ENCODE data around the gene IL1R1.

Gene IL1R1

DNA sequence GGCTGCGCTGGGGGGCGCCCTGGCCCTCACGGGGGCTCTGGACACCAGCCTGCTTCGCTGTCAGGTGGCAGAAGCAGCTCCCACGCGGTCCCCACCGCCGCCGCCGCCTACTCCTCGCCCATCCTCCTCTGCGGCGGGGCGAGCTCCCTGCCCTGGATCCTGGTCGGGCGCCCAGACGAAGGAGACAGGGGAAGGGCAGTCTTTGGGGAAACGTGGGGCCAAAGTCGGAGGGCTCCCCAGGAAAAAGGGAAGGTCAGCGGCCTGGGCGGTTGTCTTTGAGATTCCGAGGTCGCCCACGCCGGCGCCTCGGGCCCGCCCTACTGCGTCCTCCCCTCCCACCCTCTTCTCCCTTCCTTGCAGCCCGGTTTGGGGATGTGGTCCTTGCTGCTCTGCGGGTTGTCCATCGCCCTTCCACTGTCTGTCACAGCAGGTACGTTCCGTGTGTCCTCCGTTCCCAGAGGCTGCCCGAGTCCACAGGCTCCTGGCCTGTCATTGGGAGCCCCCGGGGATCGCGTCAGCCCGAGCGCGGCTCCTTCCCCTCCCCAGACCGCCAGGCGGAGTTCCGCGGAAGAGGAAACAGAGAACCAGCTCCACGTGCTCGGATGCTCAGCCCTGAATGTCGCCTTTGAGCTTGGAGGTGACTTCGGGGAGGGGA lies 45.1 kb downstream of the IL1R1 start:
- TF ChIP-seq, protein P1, sequence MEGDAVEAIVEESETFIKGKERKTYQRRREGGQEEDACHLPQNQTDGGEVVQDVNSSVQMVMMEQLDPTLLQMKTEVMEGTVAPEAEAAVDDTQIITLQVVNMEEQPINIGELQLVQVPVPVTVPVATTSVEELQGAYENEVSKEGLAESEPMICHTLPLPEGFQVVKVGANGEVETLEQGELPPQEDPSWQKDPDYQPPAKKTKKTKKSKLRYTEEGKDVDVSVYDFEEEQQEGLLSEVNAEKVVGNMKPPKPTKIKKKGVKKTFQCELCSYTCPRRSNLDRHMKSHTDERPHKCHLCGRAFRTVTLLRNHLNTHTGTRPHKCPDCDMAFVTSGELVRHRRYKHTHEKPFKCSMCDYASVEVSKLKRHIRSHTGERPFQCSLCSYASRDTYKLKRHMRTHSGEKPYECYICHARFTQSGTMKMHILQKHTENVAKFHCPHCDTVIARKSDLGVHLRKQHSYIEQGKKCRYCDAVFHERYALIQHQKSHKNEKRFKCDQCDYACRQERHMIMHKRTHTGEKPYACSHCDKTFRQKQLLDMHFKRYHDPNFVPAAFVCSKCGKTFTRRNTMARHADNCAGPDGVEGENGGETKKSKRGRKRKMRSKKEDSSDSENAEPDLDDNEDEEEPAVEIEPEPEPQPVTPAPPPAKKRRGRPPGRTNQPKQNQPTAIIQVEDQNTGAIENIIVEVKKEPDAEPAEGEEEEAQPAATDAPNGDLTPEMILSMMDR (IDR thresholded peaks at IDR 0.05; ENCODE audit: low read depth, low read length, missing control alignments) = no peak
- no peak overlapping the region for H3K4me3 ChIP-seq (ENCODE audit: low read depth, low read length)
- no peak for DNase-seq (ENCODE audit: low read depth)

DNA sequence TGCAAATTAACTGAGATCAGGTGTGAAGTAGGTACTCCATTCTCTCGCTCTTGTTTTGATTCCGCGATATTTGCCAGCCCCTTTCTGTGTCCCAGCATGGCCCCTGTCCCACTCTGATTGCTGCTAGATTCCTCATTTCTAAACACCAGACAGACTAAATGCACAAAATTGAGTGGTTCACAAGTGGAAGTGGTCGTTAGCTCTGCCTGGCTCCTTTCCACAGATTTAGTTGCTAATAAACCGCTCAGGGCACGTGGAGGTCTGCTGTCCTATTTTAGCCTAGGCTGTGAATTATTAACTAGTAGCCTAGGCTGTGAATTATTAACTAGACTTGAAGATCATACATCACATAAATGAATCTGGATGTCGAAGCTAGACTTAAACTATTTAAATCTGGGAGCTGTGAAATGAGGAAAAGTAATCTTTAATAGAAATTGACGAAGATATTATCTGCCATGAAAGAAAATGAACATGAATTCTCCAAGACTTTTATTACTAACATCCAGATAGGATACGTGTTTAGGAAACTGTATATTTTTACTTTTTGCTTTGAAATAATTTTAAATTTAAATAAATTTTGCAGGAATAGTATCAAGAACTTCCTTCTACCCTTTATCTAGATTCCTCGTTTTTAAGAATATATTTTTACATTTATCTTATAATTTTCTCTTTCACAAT lies 48.0 kb downstream of the IL1R1 start:
- TF ChIP-seq, protein P1 (IDR thresholded peaks at IDR 0.05; ENCODE audit: low read depth, low read length, missing control alignments) = no peak
- H3K4me3 ChIP-seq (ENCODE audit: low read depth, low read length) = no peak overlapping the region
- no peak for DNase-seq (ENCODE audit: low read depth)

DNA sequence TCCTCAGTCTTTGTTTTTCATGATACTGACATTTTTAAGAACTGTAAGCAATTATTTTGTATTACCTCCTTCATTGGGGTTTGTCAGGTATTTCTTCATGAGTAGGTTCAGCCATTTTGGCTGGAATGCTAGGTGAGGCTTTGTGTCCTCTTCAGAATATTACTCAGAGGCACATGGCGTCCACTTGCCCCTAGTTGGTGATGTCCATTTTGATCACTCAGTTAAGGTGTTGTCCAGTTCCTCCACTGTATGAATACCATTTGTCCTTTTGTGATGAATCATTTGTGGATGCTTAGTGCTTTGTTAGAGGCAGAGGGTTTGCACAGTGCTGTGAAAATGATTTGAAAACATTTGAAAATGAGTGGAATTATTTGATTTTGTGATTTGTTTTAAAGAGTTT lies 49.0 kb downstream of the IL1R1 start:
- no peak for DNase-seq (ENCODE audit: low read depth)
- H3K4me3 ChIP-seq (ENCODE audit: low read depth, low read length) = no peak overlapping the region
- TF ChIP-seq, protein P1 (IDR thresholded peaks at IDR 0.05; ENCODE audit: low read depth, low read length, missing control alignments) = no peak

DNA sequence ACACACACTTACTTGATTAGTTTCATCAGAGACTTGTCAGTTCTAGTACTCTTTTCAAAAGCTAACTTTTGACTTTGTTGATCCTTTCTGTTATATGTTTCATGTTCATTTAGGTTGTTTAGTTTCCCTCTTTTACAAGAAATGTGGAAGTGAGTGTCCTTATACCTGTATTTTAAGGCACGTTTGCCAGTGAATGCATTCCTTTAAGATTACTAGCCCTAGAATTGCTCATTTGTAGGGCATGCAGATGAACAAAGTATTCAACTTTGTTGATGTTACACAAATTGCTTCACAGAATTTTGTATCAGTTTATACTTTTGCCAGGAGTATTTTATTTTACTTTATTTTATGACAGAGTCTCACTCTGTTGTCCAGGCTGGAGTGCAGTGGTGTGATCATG lies 50.5 kb downstream of the IL1R1 start:
- TF ChIP-seq, protein P1 (IDR thresholded peaks at IDR 0.05; ENCODE audit: low read depth, low read length, missing control alignments) = no peak
- no peak overlapping the region for H3K4me3 ChIP-seq (ENCODE audit: low read depth, low read length)
- no peak for DNase-seq (ENCODE audit: low read depth)

DNA sequence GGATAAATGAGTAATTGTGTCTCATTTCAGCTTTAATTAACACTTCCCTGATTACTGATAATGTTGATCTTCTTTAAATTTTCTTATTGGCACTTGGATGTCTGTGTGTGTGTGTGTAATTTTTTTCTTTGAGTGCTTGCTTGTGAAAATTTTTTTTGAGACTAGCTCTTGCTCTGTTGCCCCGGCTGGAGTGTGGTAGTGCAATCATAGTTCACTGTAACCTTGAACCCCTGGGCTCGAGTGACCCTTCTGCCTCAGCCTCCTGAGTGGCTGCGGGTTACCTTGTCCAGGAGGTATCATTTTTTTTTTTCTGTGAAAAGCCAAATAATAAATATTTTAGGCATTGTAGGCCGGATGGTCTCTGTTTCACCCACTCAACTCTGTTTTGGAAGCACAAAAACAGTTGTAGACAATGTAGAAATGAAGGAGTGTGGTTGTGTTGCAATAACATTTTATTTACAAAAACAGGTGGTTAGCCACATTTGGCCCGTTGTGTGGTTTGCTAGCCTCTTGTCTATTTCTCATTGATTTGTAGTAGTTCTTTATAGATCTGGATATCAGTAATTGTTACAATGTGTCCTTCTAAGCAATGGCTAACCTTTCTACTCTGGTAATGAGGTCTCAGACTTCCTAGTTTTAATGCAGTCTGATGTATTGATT lies 52.2 kb downstream of the IL1R1 start:
- H3K4me3 ChIP-seq (ENCODE audit: low read depth, low read length) = no peak overlapping the region
- TF ChIP-seq, protein P1 (IDR thresholded peaks at IDR 0.05; ENCODE audit: low read depth, low read length, missing control alignments) = no peak
- DNase-seq (ENCODE audit: low read depth) = no peak

DNA sequence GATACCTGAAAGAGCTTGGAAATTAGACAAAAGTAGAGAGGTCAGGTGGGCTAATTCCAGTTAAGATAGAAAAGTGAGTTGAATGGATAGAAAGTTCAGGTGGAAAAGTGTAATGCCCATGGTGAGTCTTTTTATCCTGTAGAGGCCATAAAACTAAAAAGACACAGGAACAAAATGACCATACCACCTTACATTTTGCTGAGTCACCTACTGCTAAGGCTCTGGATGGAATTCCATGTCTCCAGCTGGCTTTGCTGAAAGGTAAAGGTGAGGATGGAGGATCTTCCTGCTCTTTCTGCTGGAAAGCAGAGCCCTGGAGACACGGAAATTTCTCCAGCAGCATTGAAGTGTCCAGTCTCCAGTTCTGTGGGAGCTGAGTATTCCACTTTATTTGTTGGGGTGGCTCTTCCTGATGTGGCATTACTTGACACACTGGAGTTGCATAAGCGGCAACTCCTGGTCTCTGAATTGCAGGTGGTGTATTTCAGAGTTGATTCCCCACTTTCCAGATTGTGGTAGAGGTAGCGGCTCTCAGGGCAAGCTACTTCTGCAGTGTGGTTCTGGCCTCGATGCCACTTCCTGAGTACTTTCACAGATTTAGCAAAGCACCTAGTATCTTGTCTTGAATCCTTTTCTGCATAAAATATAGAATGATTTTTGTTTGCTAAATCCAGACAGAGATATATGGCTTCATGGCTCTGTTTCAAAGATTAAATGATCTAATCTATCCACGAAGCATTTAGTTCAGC lies 55.0 kb downstream of the IL1R1 start:
- H3K4me3 ChIP-seq (ENCODE audit: low read depth, low read length) = no peak overlapping the region
- DNase-seq (ENCODE audit: low read depth) = no peak
- TF ChIP-seq, protein P1 (IDR thresholded peaks at IDR 0.05; ENCODE audit: low read depth, low read length, missing control alignments) = no peak
